T47D (cell line): ENCODE data around the gene PLA2G5.

Experiments used
- DNase-seq, 2 experiments: peaks; one replicate each; pipeline versions ENCODE4 v3.0.0 to v3.0.0-alpha.2; 2011 to 2012; ENCODE audit warnings: low read depth in 1 of 2, low spot score in 1 of 2
- JUND ChIP-seq: IDR thresholded peaks from 2 replicates; pipeline ENCODE4 v1.6.1; 2012; ENCODE audit warnings: low read depth
- in situ Hi-C: cut with HindIII; loops from 2 replicates; pipeline ENCODE4 v1.10.0; 2016; ENCODE audit warnings: low sequenced_read_pairs, low pct_unique_long_range_greater_than_20kb

Gene PLA2G5

GRCh38 chr1:20139776-20140612 lies 70.0 kb downstream of the PLA2G5 start:
- no peak for DNase-seq
- no peak for TF ChIP-seq JUND
- in situ Hi-C loops = no loop called here

- in situ Hi-C loops = no loop called here
- no peak for DNase-seq
- no peak for TF ChIP-seq JUND
Measured at GRCh38 chr1:20141001-20141400, 71.0 kb downstream of the PLA2G5 start.

- in situ Hi-C loops = no loop called here
- TF ChIP-seq JUND = no peak
- DNase-seq = no peak
Measured at GRCh38 chr1:20141466-20141865, 71.5 kb downstream of the PLA2G5 start.
